Measurements from ENCODE around the gene UTP15.

DNA sequence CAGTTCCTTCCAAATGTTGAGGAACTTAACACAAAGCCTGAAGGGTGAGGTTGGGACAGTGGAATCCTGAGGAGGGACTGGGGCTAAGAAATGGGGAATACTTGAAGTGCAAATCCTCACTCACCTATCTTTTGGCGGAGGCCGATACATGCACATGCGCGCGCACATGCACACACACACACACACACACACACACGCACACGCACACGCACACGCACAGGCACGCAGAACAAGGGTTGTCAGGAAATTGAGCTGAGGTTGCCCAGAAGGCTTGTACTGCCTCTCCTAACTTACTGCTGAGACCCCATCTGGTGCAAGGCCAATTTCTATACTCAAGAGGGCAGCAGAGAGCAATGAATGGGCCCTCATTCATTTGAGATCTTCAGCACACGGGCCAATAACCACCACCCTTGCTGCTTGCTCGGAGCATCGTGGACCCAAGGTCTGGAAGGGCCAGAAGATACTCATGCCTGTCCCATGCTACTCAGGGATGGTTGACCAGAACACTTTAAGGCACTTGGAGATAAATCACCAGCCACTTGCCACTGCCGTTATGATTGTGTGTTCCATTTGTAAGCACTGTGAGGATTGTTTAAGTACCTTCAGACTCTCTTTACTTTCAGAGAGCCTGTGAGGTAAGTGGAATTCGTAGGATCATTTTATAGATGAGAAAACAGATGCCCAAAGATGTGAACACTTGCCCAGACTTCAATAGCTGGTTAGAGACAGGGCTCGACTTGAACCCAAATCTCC is 45.8 kb upstream of the UTP15 start:
- TF ChIP-seq, protein P1, sequence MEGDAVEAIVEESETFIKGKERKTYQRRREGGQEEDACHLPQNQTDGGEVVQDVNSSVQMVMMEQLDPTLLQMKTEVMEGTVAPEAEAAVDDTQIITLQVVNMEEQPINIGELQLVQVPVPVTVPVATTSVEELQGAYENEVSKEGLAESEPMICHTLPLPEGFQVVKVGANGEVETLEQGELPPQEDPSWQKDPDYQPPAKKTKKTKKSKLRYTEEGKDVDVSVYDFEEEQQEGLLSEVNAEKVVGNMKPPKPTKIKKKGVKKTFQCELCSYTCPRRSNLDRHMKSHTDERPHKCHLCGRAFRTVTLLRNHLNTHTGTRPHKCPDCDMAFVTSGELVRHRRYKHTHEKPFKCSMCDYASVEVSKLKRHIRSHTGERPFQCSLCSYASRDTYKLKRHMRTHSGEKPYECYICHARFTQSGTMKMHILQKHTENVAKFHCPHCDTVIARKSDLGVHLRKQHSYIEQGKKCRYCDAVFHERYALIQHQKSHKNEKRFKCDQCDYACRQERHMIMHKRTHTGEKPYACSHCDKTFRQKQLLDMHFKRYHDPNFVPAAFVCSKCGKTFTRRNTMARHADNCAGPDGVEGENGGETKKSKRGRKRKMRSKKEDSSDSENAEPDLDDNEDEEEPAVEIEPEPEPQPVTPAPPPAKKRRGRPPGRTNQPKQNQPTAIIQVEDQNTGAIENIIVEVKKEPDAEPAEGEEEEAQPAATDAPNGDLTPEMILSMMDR (conservative IDR thresholded peaks at IDR 0.05; ENCODE audit: low read depth, low read length) = peak; percentile 75
- TF ChIP-seq EZH2 (IDR thresholded peaks at IDR 0.05; ENCODE audit: low read length, unreplicated experiment) = no peak
